GM12892 (cell line): ENCODE results near the gene LPCAT4.

ENCODE experiments used
- POLR2A ChIP-seq: IDR thresholded peaks from 2 replicates; pipeline ENCODE4 v1.6.1; 2011; ENCODE audit warnings: low read depth, low read length, control low read depth
- POLR2AphosphoS5 ChIP-seq: IDR thresholded peaks from 2 replicates; pipeline ENCODE4 v1.6.1; 2011; ENCODE audit warnings: low read depth, low read length, control low read depth
- TAF1 ChIP-seq: IDR thresholded peaks from 2 replicates; pipeline ENCODE4 v1.6.1; 2011; ENCODE audit warnings: low read depth, mild to moderate bottlenecking, control low read depth, low read length, borderline replicate concordance

- TF ChIP-seq POLR2AphosphoS5: no peak
- TF ChIP-seq POLR2A: no peak
- TF ChIP-seq TAF1: no peak
Observed at GRCh38 chr15:34357653-34358052, 9.3 kb downstream of the LPCAT4 start.
